GM18517 (cell line): ENCODE results near the gene PTPRG.

Experiments
- ATAC-seq: cut with Tn5 transposase; IDR thresholded peaks from one replicate; pipeline ENCODE4 v1.9.1; 2021; ENCODE audit warnings: mild to moderate bottlenecking, moderate library complexity; ENCODE audit not compliant: unreplicated experiment

PTPRG gene

GRCh38 chr3:61788623-61789507 is 227.5 kb downstream of the PTPRG start:
- ATAC-seq = no peak

GRCh38 chr3:61789861-61790260 is 228.5 kb downstream of the PTPRG start:
- ATAC-seq = no peak

DNA sequence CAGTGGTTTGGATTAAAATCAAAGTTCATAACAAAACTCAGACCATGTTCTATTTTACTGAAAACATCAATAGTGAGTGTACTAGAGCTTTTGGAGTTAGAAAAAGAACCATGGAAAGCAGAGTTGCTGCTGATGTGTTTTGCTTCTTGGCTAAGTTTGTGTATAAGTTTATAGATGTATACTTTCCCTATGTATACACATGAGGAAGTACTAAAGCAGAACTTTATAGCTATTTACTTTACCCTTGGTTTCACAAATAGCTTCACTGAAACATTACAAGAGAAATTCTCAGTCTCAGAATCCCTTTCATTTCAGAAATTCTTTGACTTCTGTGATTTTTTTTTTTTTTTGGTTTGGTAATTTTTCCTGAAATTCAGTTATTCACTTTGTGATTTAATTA is 229.0 kb downstream of the PTPRG start:
- ATAC-seq = no peak

DNA sequence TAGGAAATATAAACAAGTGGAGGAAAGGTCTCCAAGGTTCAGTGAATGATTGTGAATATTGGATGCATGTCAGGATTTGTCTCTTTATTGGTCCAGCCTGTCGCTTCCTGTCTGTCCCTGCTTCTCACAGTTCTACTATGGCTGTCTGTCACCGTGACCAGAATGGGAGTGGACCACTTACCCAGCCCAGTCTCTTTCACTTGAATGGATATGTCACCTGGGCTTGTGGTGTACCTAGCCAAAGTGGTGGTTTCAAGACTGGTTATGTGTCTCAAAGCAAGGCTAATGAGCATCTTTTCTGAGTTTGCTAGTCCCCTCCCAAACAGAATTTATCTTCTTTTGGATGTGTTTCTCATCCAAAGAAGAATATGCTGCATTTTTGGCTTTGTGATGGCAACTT is 231.7 kb downstream of the PTPRG start:
- no peak for ATAC-seq

- ATAC-seq = no peak
Measured at GRCh38 chr3:61793521-61793920, 232.2 kb downstream of the PTPRG start.

GRCh38 chr3:61794341-61794740 is 233.0 kb downstream of the PTPRG start:
- ATAC-seq = no peak

- ATAC-seq = no peak
Measured at GRCh38 chr3:61794961-61795360, 233.6 kb downstream of the PTPRG start.

- ATAC-seq = no peak
Measured at GRCh38 chr3:61796088-61796680, 234.8 kb downstream of the PTPRG start.

DNA sequence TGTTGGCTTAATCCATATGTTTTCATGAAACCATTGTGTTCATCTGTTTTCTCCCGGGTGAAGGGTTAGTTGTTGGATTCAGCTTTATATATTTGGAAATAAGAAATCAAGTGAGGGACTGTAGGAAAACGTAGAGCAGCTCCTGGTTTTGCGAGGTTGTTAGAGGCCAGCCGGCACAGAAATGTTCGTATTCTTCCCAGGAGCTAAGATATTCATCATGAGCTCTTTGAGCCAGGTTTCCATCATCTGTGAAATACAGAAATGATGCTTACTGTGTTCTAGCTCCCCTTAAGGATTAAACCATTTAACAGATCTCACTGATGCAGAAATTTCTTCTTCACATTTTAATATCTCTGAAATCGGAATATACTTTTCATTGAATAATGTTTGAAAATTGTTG is 235.5 kb downstream of the PTPRG start:
- ATAC-seq = no peak

DNA sequence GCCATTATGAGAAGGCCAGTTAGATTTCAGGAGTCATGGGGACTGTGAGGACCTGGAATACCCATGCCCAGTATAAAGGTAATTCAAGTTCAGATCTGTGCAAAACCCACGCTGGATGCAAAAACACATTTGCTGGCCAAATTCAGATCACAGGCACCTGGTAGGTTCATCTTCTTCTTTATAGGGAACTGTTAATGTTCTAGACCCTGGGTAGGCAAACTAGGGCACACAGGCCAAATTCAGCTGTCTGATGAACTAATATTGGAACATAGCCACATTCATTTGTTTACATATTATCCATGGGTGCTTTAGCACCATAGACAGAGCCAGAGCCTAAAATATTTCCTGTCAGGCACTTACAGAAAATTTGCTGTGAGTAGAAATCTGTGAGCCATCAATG is 241.4 kb downstream of the PTPRG start:
- ATAC-seq = no peak

- no peak for ATAC-seq
Measured at GRCh38 chr3:61803983-61804382, 242.6 kb downstream of the PTPRG start.

DNA sequence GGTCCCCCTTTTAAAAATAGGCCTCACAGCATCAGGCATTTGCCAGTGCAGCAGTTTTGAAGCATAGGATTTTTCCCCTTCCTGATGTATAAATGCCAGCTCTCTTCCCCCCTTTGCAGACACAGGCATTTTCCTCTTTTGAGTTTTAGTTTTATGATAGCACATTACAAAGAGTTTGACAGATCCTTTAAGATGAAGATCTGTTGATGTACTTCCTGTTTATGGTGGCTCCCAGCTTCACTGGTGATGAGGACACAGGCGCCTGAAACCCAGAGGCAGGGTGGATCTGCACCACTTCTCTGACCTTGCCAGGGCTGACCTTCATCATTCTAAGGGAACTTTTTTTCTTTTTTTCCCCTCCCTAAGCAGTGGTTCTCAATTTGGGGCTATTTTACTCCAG is 243.4 kb downstream of the PTPRG start:
- ATAC-seq = no peak

DNA sequence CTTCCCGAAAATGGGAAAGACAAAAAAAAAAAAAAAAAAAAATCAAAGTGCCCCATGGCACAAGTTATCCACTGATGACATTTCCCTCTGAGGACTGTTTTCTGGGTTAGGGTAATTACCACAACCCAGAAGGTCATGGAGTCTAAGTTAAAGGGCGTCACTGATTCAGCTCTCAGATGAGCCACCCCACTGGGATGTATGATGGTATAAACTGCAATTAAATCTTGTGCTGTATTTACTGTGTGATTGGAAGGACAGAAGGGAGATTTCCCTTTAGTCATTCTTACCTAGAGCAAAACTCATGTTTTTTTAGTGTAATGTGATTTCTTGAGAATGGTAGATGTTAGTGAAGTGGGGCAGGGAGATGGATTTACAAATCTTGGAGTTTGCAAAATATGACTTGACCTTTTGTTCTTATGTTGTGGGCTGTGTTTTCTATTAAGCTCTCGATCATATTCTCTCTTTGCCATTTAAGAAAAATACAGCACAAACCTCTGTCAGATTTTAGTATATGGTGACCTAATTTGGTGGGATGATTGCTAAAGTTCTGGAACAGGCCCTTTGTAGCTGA is 244.2 kb downstream of the PTPRG start:
- no peak for ATAC-seq

- ATAC-seq = no peak
Measured at GRCh38 chr3:61806810-61807209, 245.4 kb downstream of the PTPRG start.

GRCh38 chr3:61807865-61808276 is 246.5 kb downstream of the PTPRG start:
- ATAC-seq = no peak

DNA sequence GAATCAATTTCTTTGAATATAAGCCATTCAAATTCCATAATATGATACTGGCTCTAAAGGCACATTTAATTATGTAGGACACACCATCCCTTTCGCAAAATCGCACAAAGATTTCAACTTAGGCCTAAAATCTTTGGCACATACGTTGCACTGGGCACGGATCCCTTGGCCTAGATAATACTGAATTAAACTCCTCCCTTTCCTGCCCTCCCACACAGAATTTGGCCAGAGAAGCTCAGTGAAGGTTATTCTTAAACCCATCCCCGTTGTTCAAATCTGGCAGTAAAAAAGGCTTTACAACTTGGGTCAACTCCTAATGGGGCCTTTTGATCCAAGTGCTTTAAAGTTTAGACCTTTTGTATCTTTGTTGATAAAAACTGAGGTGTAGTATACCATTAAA is 247.2 kb downstream of the PTPRG start:
- ATAC-seq = no peak

GRCh38 chr3:61808999-61809398 is 247.6 kb downstream of the PTPRG start:
- no peak for ATAC-seq

GRCh38 chr3:61809879-61810278 is 248.5 kb downstream of the PTPRG start:
- no peak for ATAC-seq

DNA sequence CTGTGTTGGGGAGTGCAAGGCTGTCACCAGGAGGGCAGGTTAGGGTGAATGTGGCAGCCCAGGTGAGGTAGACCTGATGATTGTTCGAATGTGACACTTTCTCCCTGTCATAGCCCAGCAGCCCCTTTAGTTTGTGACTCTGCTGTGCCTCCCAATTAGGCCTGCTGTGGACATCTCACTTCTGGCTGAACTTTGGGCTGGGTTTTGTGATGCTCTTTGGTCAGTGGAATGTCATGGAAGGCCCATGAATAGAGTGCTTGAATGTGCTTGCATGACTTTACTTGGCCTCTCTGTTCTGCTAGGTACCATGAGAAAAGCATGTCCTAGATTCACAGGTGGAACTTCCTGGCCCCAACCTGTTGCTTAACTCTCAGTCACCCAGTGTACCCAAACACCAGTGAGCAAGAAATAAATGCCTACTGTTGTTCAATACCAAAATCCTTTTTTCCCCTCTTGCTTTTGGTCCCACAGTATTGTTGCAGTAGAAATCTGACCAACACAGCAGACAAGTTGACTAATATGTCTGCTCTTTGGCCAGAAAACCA is 249.7 kb downstream of the PTPRG start:
- no peak for ATAC-seq

DNA sequence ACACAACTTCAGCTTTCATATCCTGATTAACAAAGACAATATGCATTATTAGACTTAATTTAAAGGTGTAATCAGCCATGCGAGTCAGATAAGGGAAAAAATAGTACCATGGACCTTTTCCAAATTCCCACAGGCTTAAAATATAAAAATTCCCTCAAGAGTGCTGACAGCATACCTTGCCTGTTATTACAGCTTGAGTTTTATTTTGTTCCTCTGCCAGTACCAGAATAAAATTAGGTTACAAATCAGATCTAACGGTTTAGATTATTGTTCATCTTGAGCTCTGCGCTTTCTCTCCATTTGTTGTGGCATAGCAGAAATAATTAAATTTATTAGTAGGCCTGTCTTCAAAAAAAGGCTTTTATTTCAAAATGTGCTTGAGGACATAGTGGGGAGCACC is 250.3 kb downstream of the PTPRG start:
- no peak for ATAC-seq

DNA sequence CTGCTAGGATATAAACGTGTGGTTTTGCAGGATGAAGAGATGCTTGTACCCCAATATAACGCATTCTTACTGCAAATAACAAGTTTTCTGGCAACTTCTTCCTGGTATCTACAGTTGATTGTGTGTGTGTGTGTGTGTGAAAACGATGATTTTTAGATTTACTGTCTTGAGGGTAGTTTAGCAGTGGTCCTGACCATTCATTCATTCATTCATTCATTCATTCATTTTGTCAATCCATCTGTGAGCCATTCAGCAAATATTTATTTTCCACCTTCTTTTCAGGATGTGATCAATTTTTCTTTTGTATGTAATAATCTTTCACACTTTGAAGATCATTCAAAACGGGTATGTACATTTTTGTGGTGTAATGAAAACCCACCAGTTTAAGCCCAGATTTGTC is 250.7 kb downstream of the PTPRG start:
- ATAC-seq = no peak

DNA sequence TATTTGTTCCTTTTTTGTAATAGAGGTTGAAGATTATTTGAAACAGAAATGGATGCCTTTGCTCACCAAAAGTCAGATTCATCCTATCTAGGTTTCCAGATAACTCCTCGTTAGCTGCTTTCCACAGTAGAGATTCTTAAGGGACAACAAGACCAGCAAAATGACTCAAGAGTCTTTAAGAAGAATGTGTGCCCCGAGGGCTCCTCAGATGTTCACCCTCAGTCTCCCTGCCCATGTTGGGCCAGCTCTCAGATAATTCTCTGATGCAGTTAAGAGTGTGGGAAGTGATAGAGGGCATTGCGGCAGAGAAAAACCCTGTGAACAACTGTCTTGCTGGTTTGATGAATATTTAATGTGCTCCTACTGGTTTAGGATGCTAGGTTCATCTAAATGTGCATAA is 251.1 kb downstream of the PTPRG start:
- ATAC-seq = no peak
